Activated CD8-positive, alpha-beta memory T cell treated with anti-CD3 and anti-CD28 coated beads, Interleukin-2, amount 50 U/mL, for 24 hours (primary cell): ENCODE measurements around the gene CCDC3.

Source experiments
- DNase-seq: peaks from one replicate; pipeline ENCODE4 v3.0.0-alpha.2; 2020; ENCODE audit errors: extremely low read depth

Gene CCDC3

DNA sequence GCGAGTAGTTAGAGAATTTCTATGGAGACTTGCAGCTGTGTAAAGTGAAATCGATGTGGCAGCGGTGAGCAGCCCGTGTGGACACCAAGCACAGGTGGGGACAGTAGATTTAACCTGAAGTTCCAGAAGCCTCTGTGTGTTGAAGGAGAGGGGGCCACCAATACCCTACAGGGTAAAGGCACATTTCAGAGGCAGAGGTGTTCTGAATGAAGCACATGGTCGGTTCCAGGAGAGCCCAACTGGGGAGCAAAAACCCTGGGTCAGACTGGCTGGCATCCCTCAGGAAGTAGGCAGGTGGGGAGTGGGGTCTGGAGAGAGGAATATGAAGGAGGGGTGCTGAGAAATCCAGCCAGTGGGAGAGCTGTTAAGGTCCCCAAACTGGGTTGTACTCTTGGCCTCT is 76.6 kb downstream of the CCDC3 start:
- DNase-seq = no peak

DNA sequence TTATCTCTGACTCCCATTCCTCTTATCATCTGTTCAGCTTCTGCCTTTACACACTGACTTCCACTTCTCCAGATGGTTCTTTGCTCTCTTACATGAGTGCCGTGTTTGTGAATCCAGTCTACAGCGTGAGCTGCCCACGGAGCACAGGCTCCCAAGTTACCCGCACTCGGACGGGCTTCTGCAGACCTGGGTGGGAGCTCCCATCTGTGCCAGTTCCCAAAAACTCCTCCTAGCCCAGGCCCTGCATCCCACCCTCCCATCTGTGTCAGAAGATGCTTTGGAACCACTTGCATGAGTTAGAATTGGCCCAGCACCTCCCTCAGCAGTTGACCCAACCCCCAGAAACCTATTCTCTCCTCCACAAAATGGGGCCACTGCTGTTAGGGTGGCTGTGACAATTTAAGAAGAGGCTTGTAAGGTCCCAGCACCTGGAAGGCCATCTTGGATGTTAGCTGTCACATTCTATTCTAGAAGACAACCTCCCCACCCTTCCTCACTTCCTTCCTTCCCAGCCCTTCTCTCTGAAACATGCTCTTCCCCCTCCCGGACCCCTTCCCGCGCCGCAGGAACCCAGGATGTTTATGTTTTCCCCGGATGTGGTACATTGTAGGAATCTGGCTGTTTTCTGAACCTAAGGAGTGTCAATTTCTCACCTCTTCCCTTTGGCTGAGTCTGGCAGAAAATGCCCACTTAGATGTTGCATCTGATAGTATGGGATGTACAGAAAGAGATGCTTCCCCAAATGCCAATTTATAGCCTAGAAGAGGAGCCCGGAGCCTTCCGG is 79.2 kb downstream of the CCDC3 start:
- DNase-seq = no peak

DNA sequence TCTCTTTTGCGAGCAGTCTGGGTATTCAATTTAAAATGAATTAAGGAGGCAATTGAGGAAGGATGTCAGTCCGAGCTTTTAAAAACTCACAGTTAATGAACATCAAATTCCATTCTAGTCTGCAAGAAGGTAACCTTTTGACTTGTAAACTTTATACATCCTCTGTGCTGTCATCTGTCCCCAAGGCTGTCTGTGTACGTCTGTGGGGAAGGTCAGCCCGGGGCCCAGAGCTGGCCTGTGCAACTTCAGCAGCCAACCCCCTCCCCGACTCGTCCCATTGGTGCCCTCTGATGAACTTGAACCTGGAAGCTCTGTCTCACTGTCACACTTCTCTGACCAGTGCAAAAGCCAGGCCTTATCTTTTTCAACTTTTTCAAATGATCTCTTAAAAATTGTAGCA is 80.3 kb downstream of the CCDC3 start:
- DNase-seq = no peak

- DNase-seq = no peak
Measured at GRCh38 chr10:12919574-12919973, 81.9 kb downstream of the CCDC3 start.

DNA sequence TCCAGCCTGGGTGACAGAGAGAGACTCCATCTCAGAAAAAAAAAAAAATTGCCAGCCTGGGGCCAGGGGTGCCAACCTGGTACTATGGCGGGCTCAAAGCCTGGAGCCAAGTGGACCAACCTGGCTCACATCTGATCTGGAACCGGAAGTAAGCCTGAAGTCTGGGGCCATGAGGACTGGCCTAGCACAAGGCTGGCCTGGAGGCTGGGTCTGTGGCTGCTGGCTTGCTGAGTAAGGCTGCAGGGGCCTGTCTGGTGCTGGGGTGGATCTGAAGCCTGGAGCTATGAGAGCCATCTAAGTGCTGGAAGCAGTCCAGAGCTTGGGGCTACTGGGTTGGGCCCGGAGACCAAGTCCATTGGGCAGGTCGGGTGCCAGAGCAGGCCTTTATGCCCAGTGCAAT is 84.9 kb downstream of the CCDC3 start:
- no peak for DNase-seq

DNA sequence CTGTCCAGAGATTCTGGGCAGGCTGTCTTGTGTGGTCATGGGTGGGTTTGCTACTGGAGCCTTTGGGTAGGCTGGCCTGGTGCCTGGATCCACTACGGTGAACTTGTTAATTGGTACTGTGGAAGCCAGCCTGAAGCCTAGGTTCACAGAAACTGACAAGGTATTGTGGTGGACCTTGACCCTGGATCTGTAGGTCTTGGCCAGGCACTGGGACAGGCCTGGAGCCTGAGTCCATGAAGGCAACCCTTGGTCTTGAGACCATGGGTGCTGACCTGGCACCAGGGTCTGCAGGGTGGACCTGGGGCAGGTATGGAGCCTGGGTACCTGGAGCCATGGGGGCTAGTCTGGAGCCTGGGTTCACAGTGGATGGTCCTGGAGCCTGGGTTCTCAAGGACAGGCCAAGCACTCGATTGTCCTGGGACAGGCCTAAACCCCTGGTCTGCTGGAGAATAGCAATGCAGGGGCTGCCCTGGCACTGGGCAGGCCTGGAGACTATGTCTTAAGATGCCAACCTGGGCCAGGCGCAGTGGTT is 85.8 kb downstream of the CCDC3 start:
- DNase-seq = no peak

GRCh38 chr10:12914111-12914510 is 87.4 kb downstream of the CCDC3 start:
- no peak for DNase-seq

DNA sequence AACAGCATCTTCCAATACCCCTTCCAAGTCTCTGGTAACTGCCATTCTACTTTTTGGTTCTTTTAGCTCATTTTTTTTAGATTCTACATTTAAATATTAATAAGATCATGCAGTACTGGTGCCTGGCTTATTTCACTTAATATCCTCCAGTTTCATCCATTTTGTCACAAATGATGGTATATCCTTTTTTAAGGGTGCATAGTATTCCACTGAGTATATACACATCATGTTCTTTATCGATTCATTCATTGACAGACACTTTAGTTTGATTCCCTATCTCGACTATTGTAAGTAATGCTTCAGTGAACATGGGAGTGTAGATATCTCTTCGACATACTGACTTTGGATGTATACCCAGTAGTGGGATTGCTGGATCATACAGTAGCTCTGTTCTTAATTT is 89.7 kb downstream of the CCDC3 start:
- no peak for DNase-seq

DNA sequence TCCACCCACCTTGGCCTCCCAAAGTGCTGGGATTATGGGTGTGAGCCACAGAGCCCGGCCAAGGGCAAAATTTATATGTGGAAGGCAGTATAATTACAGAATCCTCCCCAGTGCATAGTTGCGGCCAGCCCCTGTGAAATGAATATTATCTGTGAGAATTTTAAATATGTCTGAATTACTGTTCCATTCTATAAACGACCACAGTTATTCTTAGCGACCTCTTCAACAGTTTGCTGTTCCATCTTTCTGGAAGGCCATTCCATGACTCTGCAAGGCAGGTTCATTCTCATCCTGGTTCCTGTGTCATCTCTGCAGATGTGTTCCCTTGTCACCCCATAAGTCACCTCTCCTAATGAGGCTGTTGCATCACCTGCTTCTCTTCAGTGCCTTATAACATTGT is 90.7 kb downstream of the CCDC3 start:
- DNase-seq = no peak

- no peak for DNase-seq
Measured at GRCh38 chr10:12909836-12910185, 91.7 kb downstream of the CCDC3 start.

DNA sequence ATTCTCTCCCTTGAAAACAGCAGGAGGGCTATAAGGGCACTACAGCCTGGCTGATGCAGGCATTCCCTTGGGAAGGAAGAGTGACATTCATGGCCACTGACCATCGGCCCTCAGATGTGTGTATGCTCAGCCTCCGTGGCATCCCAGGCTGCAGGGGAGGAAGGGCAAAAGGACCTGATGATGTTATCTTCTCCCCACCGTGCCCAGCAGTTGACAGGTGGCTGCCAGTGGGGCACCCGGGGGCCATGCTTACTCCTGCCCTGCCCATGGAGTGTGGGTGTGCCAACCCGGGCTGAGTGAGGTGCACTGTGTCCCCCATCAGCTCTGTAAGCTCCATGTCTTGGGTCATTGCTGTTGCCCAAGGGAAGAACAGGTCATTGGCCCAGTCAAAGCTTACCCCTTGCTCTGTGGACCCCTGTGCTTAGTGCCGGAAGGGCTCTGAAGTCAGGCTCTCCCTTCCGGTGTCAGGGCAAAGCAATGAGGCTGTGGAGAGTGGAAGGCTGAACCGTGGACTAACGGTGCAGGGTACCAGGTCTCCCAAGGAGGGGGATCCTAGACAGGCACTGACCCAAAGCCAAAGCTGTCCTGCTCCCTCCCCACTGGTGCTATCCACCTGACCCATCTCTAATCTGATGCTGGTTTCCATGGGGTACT is 92.2 kb downstream of the CCDC3 start:
- DNase-seq = no peak

- DNase-seq = no peak
Measured at GRCh38 chr10:12908773-12909172, 92.7 kb downstream of the CCDC3 start.

DNA sequence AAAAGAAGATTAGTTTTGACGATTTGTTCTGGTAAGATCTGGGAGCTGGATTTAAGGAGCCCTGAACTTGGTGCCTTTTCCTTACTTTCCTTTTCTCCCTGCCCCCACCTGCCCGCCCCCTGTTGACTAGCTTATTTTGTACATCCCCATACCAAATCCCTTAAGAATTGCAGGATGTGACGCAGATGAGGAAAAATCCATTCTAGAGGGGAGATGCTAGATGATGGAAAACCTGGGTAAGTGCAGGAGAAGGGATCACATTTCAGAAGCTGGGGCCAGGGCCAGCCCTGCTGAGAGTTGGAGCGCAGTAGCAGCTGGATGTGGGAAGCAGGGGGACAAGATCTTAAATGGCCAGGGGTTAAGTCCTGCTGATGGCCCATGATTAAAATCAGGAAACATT is 93.9 kb downstream of the CCDC3 start:
- no peak for DNase-seq

DNA sequence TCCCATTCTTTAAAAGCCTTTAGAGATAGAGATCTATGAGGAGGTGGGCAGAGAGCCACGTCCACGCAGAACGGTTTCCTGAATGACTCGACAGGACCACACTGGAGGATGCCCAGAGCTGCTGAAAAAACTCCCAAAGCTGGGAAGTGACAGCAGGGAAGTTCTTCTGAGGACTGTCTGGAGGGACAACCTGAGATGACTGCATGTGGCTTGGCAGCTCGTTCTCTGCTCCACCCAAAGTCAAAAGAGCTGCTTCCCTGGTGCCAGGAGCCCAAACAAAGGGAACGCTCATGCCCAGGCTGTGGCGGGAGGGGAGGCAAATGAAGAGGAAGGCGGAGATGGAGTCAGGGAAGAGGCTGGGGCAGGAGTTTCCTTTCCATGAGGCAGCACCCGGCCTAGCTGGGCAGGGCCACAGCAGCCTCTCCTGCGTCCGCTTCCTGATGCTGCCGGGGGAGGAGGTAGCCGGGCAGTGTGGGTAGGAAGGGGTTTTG is 95.4 kb downstream of the CCDC3 start:
- no peak for DNase-seq

- DNase-seq = no peak
Measured at GRCh38 chr10:12905067-12905466, 96.4 kb downstream of the CCDC3 start.

GRCh38 chr10:12902851-12903358 is 98.6 kb downstream of the CCDC3 start:
- DNase-seq = no peak

- peak; percentile 14 for DNase-seq
Measured at GRCh38 chr10:12902135-12902572, 99.4 kb downstream of the CCDC3 start.

- DNase-seq = no peak
Measured at GRCh38 chr10:12899546-12899945, 102.0 kb downstream of the CCDC3 start.

- DNase-seq = no peak
Measured at GRCh38 chr10:12898271-12898670, 103.2 kb downstream of the CCDC3 start.

DNA sequence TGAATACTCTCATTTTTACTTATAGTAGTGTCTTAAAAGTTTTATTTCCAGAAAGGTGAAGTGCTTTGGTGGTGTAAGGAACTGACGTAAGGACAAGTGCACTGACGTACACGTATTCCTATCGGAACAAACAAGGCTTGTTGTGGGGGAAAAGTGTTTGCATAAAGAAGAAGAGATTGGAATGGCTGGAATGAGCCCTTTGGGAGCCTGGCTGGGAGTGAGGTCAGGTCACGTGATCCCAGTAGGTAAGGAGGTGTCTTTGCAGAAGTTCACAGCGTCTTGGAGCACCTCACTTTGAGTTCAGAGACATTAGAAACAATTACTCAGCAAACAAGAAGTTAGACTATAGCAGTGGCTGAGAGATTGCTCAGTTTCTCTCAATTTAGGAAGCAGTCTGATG is 104.2 kb downstream of the CCDC3 start:
- no peak for DNase-seq

GRCh38 chr10:12896251-12896650 is 105.3 kb downstream of the CCDC3 start:
- DNase-seq = no peak

- DNase-seq = no peak
Measured at GRCh38 chr10:12892924-12893323, 108.6 kb downstream of the CCDC3 start.

- DNase-seq = no peak
Measured at GRCh38 chr10:12890958-12891357, 110.6 kb downstream of the CCDC3 start.
